Endothelial cell of umbilical vein (primary cell): ENCODE results near the gene THEMIS. TPM values are rescaled to one million over a fixed set of nuclear protein-coding genes. Genes with fewer than 3 reads are reported as not detected.

Experiments used
- BruUV-seq: library from RNA; stranded (reverse); fragments of 400-500 nt; replicated peaks from 2 replicates; lab custom pipeline; 2021; lab: Mats Ljungman, UMichigan
- CTCF ChIA-PET: fragments of 300-600, 350-600 bp; sonication (Branson Sonifier 250); formaldehyde crosslinking; loops from one replicate; lab custom pipeline; 2021; ENCODE audit warnings: antibody characterized with exemption, inconsistent platforms; lab: Charles Lee
- POLR2A ChIA-PET: fragments of 300-600, 350-600 bp; sonication (Branson Sonifier 250); formaldehyde crosslinking; loops from one replicate; lab custom pipeline; 2021; ENCODE audit warnings: antibody characterized with exemption, inconsistent platforms; lab: Charles Lee
- DNase-seq: peaks from one replicate; pipeline ENCODE4 v3.0.0-alpha.2; 2011; ENCODE audit warnings: low read depth, low spot score
- FAIRE-seq: peaks from 2 replicates; lab custom pipeline; 2011; peaks lifted over from hg19 to GRCh38; lab: Jason Lieb, UNC
- H2AFZ ChIP-seq: 2 replicates; pipeline ENCODE4 v1.6.0; 2012; ENCODE audit warnings: low read depth, low read length, control low read depth, inconsistent platforms
- H3K27ac ChIP-seq: 2 replicates; pipeline ENCODE4 v1.5.1; 2011; ENCODE audit warnings: low read depth, mild to moderate bottlenecking, control low read depth, low read length, moderate library complexity; ENCODE audit not compliant: insufficient read depth
- H3K27me3 ChIP-seq, 2 experiments: 2 replicates each; pipeline versions ENCODE4 v1.6.0 to v1.6.1; 2011; ENCODE audit warnings: low read length in 2 of 2, mixed read lengths in 1 of 2; ENCODE audit not compliant: control insufficient read depth in 2 of 2, insufficient read depth in 2 of 2
- H3K36me3 ChIP-seq, 2 experiments: 2 replicates in 1 of 2; 3 replicates in 1 of 2; pipeline ENCODE4 v1.5.1; 2011; ENCODE audit warnings: low read length in 2 of 2, mild to moderate bottlenecking in 1 of 2, moderate library complexity in 1 of 2; ENCODE audit not compliant: control insufficient read depth in 2 of 2, insufficient read depth in 2 of 2; ENCODE audit errors: extremely low read depth in 1 of 2
- H3K4me1 ChIP-seq: 3 replicates; pipeline ENCODE4 v1.5.1; 2011; ENCODE audit warnings: mild to moderate bottlenecking, low read length; ENCODE audit not compliant: control insufficient read depth, insufficient read depth; ENCODE audit errors: extremely low read depth
- H3K4me2 ChIP-seq: 2 replicates; pipeline ENCODE4 v1.6.1; 2011; ENCODE audit warnings: low read length, control low read depth, mixed read lengths; ENCODE audit not compliant: insufficient read depth
- H3K4me3 ChIP-seq, 3 experiments: fragments of 200-600 bp in 1 of 3; sonication (generic), shearing (Covaris generic) in 1 of 3; replicated peaks in 1 of 3; 2 replicates each; pipeline ENCODE4 v1.5.1; 2011 to 2016; ENCODE audit warnings: control low read depth in 3 of 3, low read length in 3 of 3, mild to moderate bottlenecking in 2 of 3, inconsistent platforms in 1 of 3, low read depth in 1 of 3, moderate library complexity in 1 of 3; ENCODE audit not compliant: insufficient read depth in 1 of 3
- H3K79me2 ChIP-seq: 2 replicates; pipeline ENCODE4 v1.6.0; 2012; ENCODE audit warnings: low read length, inconsistent platforms; ENCODE audit not compliant: control insufficient read depth, insufficient read depth
- H3K9ac ChIP-seq: replicated peaks from 2 replicates; pipeline ENCODE3; 2011; ENCODE audit warnings: low read length, control low read depth; ENCODE audit not compliant: insufficient read depth; ENCODE audit errors: extremely low read depth
- H3K9me1 ChIP-seq: replicated peaks from 3 replicates; pipeline ENCODE4 v1.6.0; 2011; ENCODE audit warnings: mild to moderate bottlenecking, low read length; ENCODE audit not compliant: control insufficient read depth, insufficient read depth; ENCODE audit errors: extremely low read depth
- H3K9me3 ChIP-seq: replicated peaks from 2 replicates; pipeline ENCODE4 v1.5.1; 2012; ENCODE audit warnings: low read length, inconsistent platforms; ENCODE audit not compliant: control insufficient read depth, insufficient read depth
- H4K20me1 ChIP-seq: replicated peaks from 2 replicates; pipeline ENCODE3; 2011; ENCODE audit warnings: mild to moderate bottlenecking, low read length; ENCODE audit not compliant: control insufficient read depth, insufficient read depth; ENCODE audit errors: extremely low read depth
- EZH2 ChIP-seq: IDR thresholded peaks from 2 replicates; pipeline ENCODE4 v1.6.1; 2012; ENCODE audit warnings: borderline replicate concordance, low read depth, mild to moderate bottlenecking, moderate library complexity, low read length, inconsistent platforms; ENCODE audit not compliant: severe bottlenecking
- FOS ChIP-seq: IDR thresholded peaks from 2 replicates; pipeline ENCODE4 v1.6.1; 2011; ENCODE audit warnings: mild to moderate bottlenecking, low read length, moderate library complexity, borderline replicate concordance; ENCODE audit not compliant: insufficient read depth
- GATA2 ChIP-seq: IDR thresholded peaks from 2 replicates; pipeline ENCODE4 v1.7.0; 2011; ENCODE audit warnings: low read depth, mild to moderate bottlenecking, moderate library complexity, mixed read lengths, low read length; ENCODE audit not compliant: insufficient read length, insufficient read depth
- JUN ChIP-seq: IDR thresholded peaks from 2 replicates; pipeline ENCODE4 v1.6.1; 2011; ENCODE audit warnings: borderline replicate concordance, low read depth; ENCODE audit not compliant: insufficient read length, insufficient read depth
- MYC ChIP-seq: IDR thresholded peaks from one replicate; pipeline ENCODE4 v1.6.1; 2011; ENCODE audit warnings: mild to moderate bottlenecking, low read depth, low read length
- POLR2A ChIP-seq: IDR thresholded peaks from 2 replicates; pipeline ENCODE4 v1.6.1; 2012; ENCODE audit warnings: low read depth, mild to moderate bottlenecking, control low read depth, low read length
- POLR2AphosphoS5 ChIP-seq: IDR thresholded peaks from 2 replicates; pipeline ENCODE4 v1.6.1; 2012; ENCODE audit warnings: low read depth, mild to moderate bottlenecking, control low read depth, low read length, moderate library complexity; ENCODE audit not compliant: insufficient read depth
- dilution Hi-C: fragments of 300-500 bp; cut with MboI; formaldehyde crosslinking; loops from one replicate; pipeline ENCODE4 v1.15.0; 2019; ENCODE audit warnings: low sequenced_read_pairs; ENCODE audit not compliant: extremely low pct_ligation_motif_present
- intact Hi-C: fragments of 100-400 bp; cut with micrococcal nuclease; formaldehyde crosslinking; loops from one replicate; pipeline ENCODE4 v1.10.0; 2022
- polyA plus RNA-seq, 4 experiments: library from polyadenylated mRNA; depleted of rRNA in 3 of 4; stranded (reverse) in 3 of 4; unstranded in 1 of 4; fragments of >200 nt; gene quantifications; 2 replicates each; pipeline versions ENCODE4 v1.2.1 to v1.2.3, GENCODE V29; 2011 to 2012; ENCODE audit warnings: missing spikeins in 1 of 4
- total RNA-seq: library from RNA; stranded (reverse); gene quantifications from 2 replicates; pipeline ENCODE4 v1.2.3, GENCODE V29; 2021
- TF ChIP-seq, protein P1 (sequence below): IDR thresholded peaks from 2 replicates; pipeline ENCODE4 v1.6.1; 2011; ENCODE audit not compliant: insufficient read depth, insufficient read length
- TF ChIP-seq, protein P2 (sequence below), 2 donors: IDR thresholded peaks; 1 replicate in 1 of 2; 2 replicates in 1 of 2; pipeline ENCODE4 v1.5.1; 2011; ENCODE audit warnings: low read length in 2 of 2, mild to moderate bottlenecking in 2 of 2, moderate library complexity in 2 of 2, control low read depth in 1 of 2, inconsistent platforms in 1 of 2, low read depth in 1 of 2; ENCODE audit not compliant: insufficient read depth in 1 of 2; ENCODE audit errors: extremely low read depth in 1 of 2

The THEMIS gene
- total and polyA plus RNA-seq, 2 donors (not counting 3 experiments of a cell fraction or from before 2014, with no cell fraction given), result not detected

- Histone ChIP-seq H2AFZ (no peak overlapping the region), H3K36me3 (no peaks in the 10 kb centered on the region), H3K79me2 (no peaks in the 10 kb centered on the region), H3K4me3 (no peak overlapping the region), H3K9ac (no peak overlapping the region), H3K9me3 (no peaks in the 10 kb centered on the region), H3K9me1 (no peaks in the 10 kb centered on the region), H3K27ac (no peak overlapping the region), H3K4me2 (no peak overlapping the region), H4K20me1 (no peaks in the 10 kb centered on the region), H3K27me3 (peaks cover 0 to 2% of the 10 kb centered on the region in 2 experiments), H3K4me1 (no peaks in the 10 kb centered on the region)
- FAIRE-seq, result no peak
- ChIA-PET CTCF (interaction anchor here (1.4 kb wide), 1 partner anchor 9 kb away, joined by 4 read pairs; no protein-coding TSS in a partner anchor), POLR2A (no interaction called here)
- dilution Hi-C loops (no loop called here), intact Hi-C loops (no loop called here)
- BruUV-seq, result no TSS peak
- no peak for TF ChIP-seq POLR2AphosphoS5
- TF ChIP-seq, protein P1, sequence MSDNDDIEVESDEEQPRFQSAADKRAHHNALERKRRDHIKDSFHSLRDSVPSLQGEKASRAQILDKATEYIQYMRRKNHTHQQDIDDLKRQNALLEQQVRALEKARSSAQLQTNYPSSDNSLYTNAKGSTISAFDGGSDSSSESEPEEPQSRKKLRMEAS, result no peak
- no peak for TF ChIP-seq POLR2A
- TF ChIP-seq MYC, result no peak
- TF ChIP-seq GATA2, result no peak
- TF ChIP-seq, protein P2, sequence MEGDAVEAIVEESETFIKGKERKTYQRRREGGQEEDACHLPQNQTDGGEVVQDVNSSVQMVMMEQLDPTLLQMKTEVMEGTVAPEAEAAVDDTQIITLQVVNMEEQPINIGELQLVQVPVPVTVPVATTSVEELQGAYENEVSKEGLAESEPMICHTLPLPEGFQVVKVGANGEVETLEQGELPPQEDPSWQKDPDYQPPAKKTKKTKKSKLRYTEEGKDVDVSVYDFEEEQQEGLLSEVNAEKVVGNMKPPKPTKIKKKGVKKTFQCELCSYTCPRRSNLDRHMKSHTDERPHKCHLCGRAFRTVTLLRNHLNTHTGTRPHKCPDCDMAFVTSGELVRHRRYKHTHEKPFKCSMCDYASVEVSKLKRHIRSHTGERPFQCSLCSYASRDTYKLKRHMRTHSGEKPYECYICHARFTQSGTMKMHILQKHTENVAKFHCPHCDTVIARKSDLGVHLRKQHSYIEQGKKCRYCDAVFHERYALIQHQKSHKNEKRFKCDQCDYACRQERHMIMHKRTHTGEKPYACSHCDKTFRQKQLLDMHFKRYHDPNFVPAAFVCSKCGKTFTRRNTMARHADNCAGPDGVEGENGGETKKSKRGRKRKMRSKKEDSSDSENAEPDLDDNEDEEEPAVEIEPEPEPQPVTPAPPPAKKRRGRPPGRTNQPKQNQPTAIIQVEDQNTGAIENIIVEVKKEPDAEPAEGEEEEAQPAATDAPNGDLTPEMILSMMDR (IDR thresholded peaks at IDR 0.05; ENCODE audit: extremely low read depth in 1 of 2, insufficient read depth in 1 of 2, low read depth in 1 of 2, low read length in 2 of 2), result no peak
- no peak for TF ChIP-seq JUN
- no peak for TF ChIP-seq EZH2
- no peak for TF ChIP-seq FOS
- DNase-seq, result no peak
These were observed 124.5 kb downstream of the THEMIS start for GRCh38 chr6:127776320-127776719.
